Measurements from ENCODE around the gene ACOT8.

ACOT8 gene

GRCh38 chr20:45848969-45849582 lies 8.1 kb downstream of the ACOT8 start:
- TF ChIP-seq ISL1 (CRISPR knock-in tag; IDR thresholded peaks at IDR 0.05) = no peak
- TF ChIP-seq ZNF565 (CRISPR knock-in tag; conservative IDR thresholded peaks at IDR 0.05; ENCODE audit: low read depth) = no peak
- no peak for TF ChIP-seq OSR1 (CRISPR knock-in tag; IDR thresholded peaks at IDR 0.05)
- no peak for TF ChIP-seq TSHZ2 (CRISPR knock-in tag; IDR thresholded peaks at IDR 0.05)
- no peak for TF ChIP-seq GLIS3 (CRISPR knock-in tag; IDR thresholded peaks at IDR 0.05)
- TF ChIP-seq BACH2 (CRISPR knock-in tag; IDR thresholded peaks at IDR 0.05; ENCODE audit: borderline replicate concordance) = no peak
- no peak for TF ChIP-seq CREB5 (CRISPR knock-in tag; IDR thresholded peaks at IDR 0.05; ENCODE audit: low read depth)
- no peak for TF ChIP-seq SNAI2 (CRISPR knock-in tag; IDR thresholded peaks at IDR 0.05)
- TF ChIP-seq, protein P1, sequence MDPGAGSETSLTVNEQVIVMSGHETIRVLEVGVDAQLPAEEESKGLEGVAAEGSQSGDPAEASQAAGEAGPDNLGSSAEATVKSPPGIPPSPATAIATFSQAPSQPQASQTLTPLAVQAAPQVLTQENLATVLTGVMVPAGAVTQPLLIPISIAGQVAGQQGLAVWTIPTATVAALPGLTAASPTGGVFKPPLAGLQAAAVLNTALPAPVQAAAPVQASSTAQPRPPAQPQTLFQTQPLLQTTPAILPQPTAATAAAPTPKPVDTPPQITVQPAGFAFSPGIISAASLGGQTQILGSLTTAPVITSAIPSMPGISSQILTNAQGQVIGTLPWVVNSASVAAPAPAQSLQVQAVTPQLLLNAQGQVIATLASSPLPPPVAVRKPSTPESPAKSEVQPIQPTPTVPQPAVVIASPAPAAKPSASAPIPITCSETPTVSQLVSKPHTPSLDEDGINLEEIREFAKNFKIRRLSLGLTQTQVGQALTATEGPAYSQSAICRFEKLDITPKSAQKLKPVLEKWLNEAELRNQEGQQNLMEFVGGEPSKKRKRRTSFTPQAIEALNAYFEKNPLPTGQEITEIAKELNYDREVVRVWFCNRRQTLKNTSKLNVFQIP (CRISPR knock-in tag; IDR thresholded peaks at IDR 0.05; ENCODE audit: borderline replicate concordance, low read depth) = no peak
- no peak for TF ChIP-seq ESRRG (CRISPR knock-in tag; IDR thresholded peaks at IDR 0.05)
- TF ChIP-seq, protein P2, sequence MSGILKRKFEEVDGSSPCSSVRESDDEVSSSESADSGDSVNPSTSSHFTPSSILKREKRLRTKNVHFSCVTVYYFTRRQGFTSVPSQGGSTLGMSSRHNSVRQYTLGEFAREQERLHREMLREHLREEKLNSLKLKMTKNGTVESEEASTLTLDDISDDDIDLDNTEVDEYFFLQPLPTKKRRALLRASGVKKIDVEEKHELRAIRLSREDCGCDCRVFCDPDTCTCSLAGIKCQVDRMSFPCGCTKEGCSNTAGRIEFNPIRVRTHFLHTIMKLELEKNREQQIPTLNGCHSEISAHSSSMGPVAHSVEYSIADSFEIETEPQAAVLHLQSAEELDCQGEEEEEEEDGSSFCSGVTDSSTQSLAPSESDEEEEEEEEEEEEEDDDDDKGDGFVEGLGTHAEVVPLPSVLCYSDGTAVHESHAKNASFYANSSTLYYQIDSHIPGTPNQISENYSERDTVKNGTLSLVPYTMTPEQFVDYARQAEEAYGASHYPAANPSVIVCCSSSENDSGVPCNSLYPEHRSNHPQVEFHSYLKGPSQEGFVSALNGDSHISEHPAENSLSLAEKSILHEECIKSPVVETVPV (CRISPR knock-in tag; IDR thresholded peaks at IDR 0.05) = no peak
- no peak for TF ChIP-seq ZFP30 (CRISPR knock-in tag; IDR thresholded peaks at IDR 0.05)
- no peak for ATAC-seq

GRCh38 chr20:45848421-45848820 lies 8.8 kb downstream of the ACOT8 start:
- ATAC-seq = no peak
- TF ChIP-seq GLIS3 (CRISPR knock-in tag; IDR thresholded peaks at IDR 0.05) (no peak), ZC3H10 (CRISPR knock-in tag; IDR thresholded peaks at IDR 0.05) (no peak), PPARA (CRISPR knock-in tag; IDR thresholded peaks at IDR 0.05; ENCODE audit: borderline replicate concordance) (no peak), RARB (CRISPR knock-in tag; IDR thresholded peaks at IDR 0.05) (no peak), OSR1 (CRISPR knock-in tag; IDR thresholded peaks at IDR 0.05) (no peak), ESRRG (CRISPR knock-in tag; IDR thresholded peaks at IDR 0.05) (no peak), ZFP3 (CRISPR knock-in tag; IDR thresholded peaks at IDR 0.05) (no peak), ZNF8 (CRISPR knock-in tag; IDR thresholded peaks at IDR 0.05) (no peak)

DNA sequence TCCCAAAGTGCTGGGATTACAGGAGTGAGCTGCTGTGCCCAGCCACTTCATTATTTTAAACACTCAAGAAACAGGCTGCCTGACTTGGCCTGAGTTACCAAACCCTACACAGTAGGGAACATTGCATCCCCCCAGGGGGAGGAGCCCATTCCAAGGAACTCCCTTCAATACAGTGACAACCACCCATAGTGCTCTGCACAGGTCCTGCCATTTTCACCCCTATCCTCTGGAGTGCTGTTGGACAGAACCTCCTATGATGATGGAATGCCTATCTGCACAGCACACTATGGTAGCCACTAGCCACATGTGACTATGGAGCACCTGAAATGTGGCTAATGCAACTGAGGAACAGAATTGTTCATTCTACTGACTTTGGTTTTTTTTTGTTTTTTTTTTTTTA lies 11.7 kb downstream of the ACOT8 start:
- peak; percentile 13; the same call in 1 of the 3 replicates for ATAC-seq
- TF ChIP-seq GLIS3 (CRISPR knock-in tag; IDR thresholded peaks at IDR 0.05) = no peak
- TF ChIP-seq ZC3H10 (CRISPR knock-in tag; IDR thresholded peaks at IDR 0.05) = no peak
- TF ChIP-seq ESRRG (CRISPR knock-in tag; IDR thresholded peaks at IDR 0.05) = no peak
- TF ChIP-seq, protein P1 (CRISPR knock-in tag; IDR thresholded peaks at IDR 0.05; ENCODE audit: borderline replicate concordance, low read depth) = no peak
- TF ChIP-seq ZNF70 (CRISPR knock-in tag; IDR thresholded peaks at IDR 0.05) = no peak
- no peak for TF ChIP-seq OSR1 (CRISPR knock-in tag; IDR thresholded peaks at IDR 0.05)
- TF ChIP-seq TCF4 (CRISPR knock-in tag; IDR thresholded peaks at IDR 0.05; ENCODE audit: borderline replicate concordance) = no peak
- TF ChIP-seq CREB5 (CRISPR knock-in tag; IDR thresholded peaks at IDR 0.05; ENCODE audit: low read depth) = no peak

Measured in SK-N-SH treated with all-trans-retinoic acid at 6 μM for 48 hours (cell line).